ENCODE measurements around the gene ATG7.

ATG7 gene

GRCh38 chr3:11240496-11240895 lies 31.7 kb upstream of the ATG7 start:
- DNase-seq (ENCODE audit: extremely low spot score): no peak
- POLR2A ChIA-PET: interaction anchor here (0.6 kb wide), 1 partner anchor 1872 kb away, joined by 6 read pairs; no protein-coding TSS in a partner anchor
- CTCF ChIA-PET: interaction anchor here (8.1 kb wide), 1 partner anchor 96 kb away, joined by 101 read pairs; no protein-coding TSS in a partner anchor
- TF ChIP-seq CTCF (IDR thresholded peaks at IDR 0.05; ENCODE audit: control extremely low read depth, extremely low read depth, low read depth, missing control alignments): no peak

- DNase-seq (ENCODE audit: extremely low spot score): no peak
- ChIA-PET POLR2A (no interaction called here), CTCF (interaction anchor here (1.0 to 2.2 kb wide), 4 partner anchors 8 to 407 kb away, joined by 3 to 12 read pairs (median 7); no protein-coding TSS in a partner anchor)
- no peak for TF ChIP-seq CTCF (IDR thresholded peaks at IDR 0.05; ENCODE audit: control extremely low read depth, extremely low read depth, low read depth, missing control alignments)
Observed at GRCh38 chr3:11244121-11244677, 28.0 kb upstream of the ATG7 start.

- CTCF ChIA-PET: interaction anchor here (1.1 to 2.1 kb wide), 2 partner anchors 9 to 44 kb away, joined by 3 to 12 read pairs; no protein-coding TSS in a partner anchor
- no peak for TF ChIP-seq CTCF (IDR thresholded peaks at IDR 0.05; ENCODE audit: control extremely low read depth, extremely low read depth, low read depth, missing control alignments)
- POLR2A ChIA-PET: no interaction called here
- no peak for DNase-seq (ENCODE audit: extremely low spot score)
Observed at GRCh38 chr3:11245276-11245675, 26.9 kb upstream of the ATG7 start.

GRCh38 chr3:11245827-11246662 lies 26.2 kb upstream of the ATG7 start:
- POLR2A ChIA-PET: no interaction called here
- TF ChIP-seq CTCF (IDR thresholded peaks at IDR 0.05; ENCODE audit: control extremely low read depth, extremely low read depth, low read depth, missing control alignments): no peak
- CTCF ChIA-PET: interaction anchor here (0.8 to 1.0 kb wide), 2 partner anchors 13 to 89 kb away, joined by 3 read pairs; no protein-coding TSS in a partner anchor
- no peak for DNase-seq (ENCODE audit: extremely low spot score)

- CTCF ChIA-PET: interaction anchor here (0.8 to 1.7 kb wide), 3 partner anchors 10 to 88 kb away, joined by 3 to 8 read pairs (median 3); no protein-coding TSS in a partner anchor
- POLR2A ChIA-PET: no interaction called here
- no peak for TF ChIP-seq CTCF (IDR thresholded peaks at IDR 0.05; ENCODE audit: control extremely low read depth, extremely low read depth, low read depth, missing control alignments)
Observed at GRCh38 chr3:11246663-11246970, 25.6 kb upstream of the ATG7 start.

GRCh38 chr3:11247362-11247761 lies 24.8 kb upstream of the ATG7 start:
- CTCF ChIA-PET: interaction anchor here (1.7 to 3.1 kb wide), 2 partner anchors 11 to 87 kb away, joined by 8 to 12 read pairs; no protein-coding TSS in a partner anchor
- POLR2A ChIA-PET: no interaction called here
- no peak for TF ChIP-seq CTCF (IDR thresholded peaks at IDR 0.05; ENCODE audit: control extremely low read depth, extremely low read depth, low read depth, missing control alignments)
- no peak for DNase-seq (ENCODE audit: extremely low spot score)

More at GRCh38 chr3:11246663-11246970, 25.6 kb upstream of the ATG7 start:
- DNase-seq (ENCODE audit: extremely low spot score): no peak

All from GM10248 (cell line).